Activated T-helper 2 cell treated with anti-CD3 and anti-CD28 coated beads, Interferon-gamma antibody, Interleukin-2, Interleukin-4, amounts not matched to agents 10 μg/mL and 5 μg/mL and 100 μg/mL, durations not matched to agents 14 hours and 24 hours and 36 hours (primary cell): ENCODE results near the gene KLHL2. TPM values are rescaled to one million over a fixed set of nuclear protein-coding genes. Genes with fewer than 3 reads are reported as not detected.
A peak's percentile ranks its signal among the peaks of the same experiment; 100 is the strongest.
"Not testable (repeated sequence)": the region's sequence is repeated elsewhere in the genome, so short reads cannot be mapped to it uniquely, and the experiment has no call there.

Experiments
- DNase-seq: peaks from one replicate; pipeline ENCODE4 v3.0.0; 2021; ENCODE audit warnings: low spot score
- H3K27ac Mint-ChIP-seq: one replicate; pipeline ENCODE4 v1.8.0; 2021; ENCODE audit warnings: mixed read lengths
- H3K27me3 Mint-ChIP-seq: one replicate; pipeline ENCODE4 v1.8.0; 2021; ENCODE audit warnings: low read depth, mixed read lengths
- H3K36me3 Mint-ChIP-seq: one replicate; pipeline ENCODE4 v1.8.0; 2021; ENCODE audit warnings: low read depth, mixed read lengths
- H3K4me1 Mint-ChIP-seq: one replicate; pipeline ENCODE4 v1.8.0; 2021; ENCODE audit warnings: low read depth, mixed read lengths
- H3K4me3 Mint-ChIP-seq: one replicate; pipeline ENCODE4 v1.8.0; 2021; ENCODE audit warnings: low read depth, mild to moderate bottlenecking, moderate library complexity, mixed read lengths
- H3K9me3 Mint-ChIP-seq: one replicate; pipeline ENCODE4 v1.8.0; 2021; ENCODE audit warnings: mixed read lengths
- intact Hi-C: fragments of 100-400 bp; cut with micrococcal nuclease; formaldehyde crosslinking; loops from one replicate; pipeline ENCODE4 v1.15.1; 2023
- total RNA-seq: library from RNA; stranded (reverse); gene quantifications from 2 replicates; pipeline ENCODE4 v1.2.3, GENCODE V29; 2022

The KLHL2 gene
- total RNA-seq, 1 donor from 2014 or later: 30.3 TPM

- Mint-ChIP-seq H3K4me1 (peaks cover 39% of the 10 kb centered on the region), H3K36me3 (peaks cover 50% of the 10 kb centered on the region), H3K27ac (peak overlapping the region; percentile 67)
- H3K27me3 Mint-ChIP-seq, H3K9me3 Mint-ChIP-seq, H3K4me3 Mint-ChIP-seq, DNase-seq, intact Hi-C loops: not testable (repeated sequence)
These were observed 14.8 kb downstream of the KLHL2 start for GRCh38 chr4:165221993-165222650.

DNA sequence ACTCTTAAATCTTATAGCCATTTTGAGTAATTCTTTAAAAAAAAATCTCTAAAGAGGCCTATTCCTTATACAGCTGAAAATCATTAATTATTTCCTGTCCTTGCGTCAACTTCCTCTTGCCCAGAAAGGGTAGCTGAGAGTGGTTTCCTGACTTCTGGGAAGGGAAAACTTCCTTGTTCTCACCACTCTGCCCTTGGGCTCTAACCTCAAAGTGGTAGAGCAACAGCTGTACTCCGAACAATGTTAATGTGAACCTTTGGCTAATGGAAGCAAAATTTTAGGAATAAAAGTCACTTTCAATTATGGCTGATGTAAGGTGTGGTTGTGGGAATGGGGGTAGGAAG, 15.3 kb downstream of the KLHL2 start:
- peaks cover 51% of the 10 kb centered on the region for H3K36me3 Mint-ChIP-seq
- no peak for DNase-seq
- no peaks in the 10 kb centered on the region for H3K9me3 Mint-ChIP-seq
- intact Hi-C loops: no loop called here
- H3K27me3 Mint-ChIP-seq: no peaks in the 10 kb centered on the region
- H3K4me1 Mint-ChIP-seq: peaks cover 35% of the 10 kb centered on the region
- H3K4me3 Mint-ChIP-seq: no peak overlapping the region
- peak overlapping the region; percentile 72 for H3K27ac Mint-ChIP-seq

- Mint-ChIP-seq H3K36me3 (peaks cover 54% of the 10 kb centered on the region), H3K4me1 (peaks cover 24% of the 10 kb centered on the region)
- H3K4me3 Mint-ChIP-seq, H3K9me3 Mint-ChIP-seq, H3K27ac Mint-ChIP-seq, DNase-seq, intact Hi-C loops, H3K27me3 Mint-ChIP-seq: not testable (repeated sequence)
These were observed 20.0 kb downstream of the KLHL2 start for GRCh38 chr4:165227401-165227800.

DNA sequence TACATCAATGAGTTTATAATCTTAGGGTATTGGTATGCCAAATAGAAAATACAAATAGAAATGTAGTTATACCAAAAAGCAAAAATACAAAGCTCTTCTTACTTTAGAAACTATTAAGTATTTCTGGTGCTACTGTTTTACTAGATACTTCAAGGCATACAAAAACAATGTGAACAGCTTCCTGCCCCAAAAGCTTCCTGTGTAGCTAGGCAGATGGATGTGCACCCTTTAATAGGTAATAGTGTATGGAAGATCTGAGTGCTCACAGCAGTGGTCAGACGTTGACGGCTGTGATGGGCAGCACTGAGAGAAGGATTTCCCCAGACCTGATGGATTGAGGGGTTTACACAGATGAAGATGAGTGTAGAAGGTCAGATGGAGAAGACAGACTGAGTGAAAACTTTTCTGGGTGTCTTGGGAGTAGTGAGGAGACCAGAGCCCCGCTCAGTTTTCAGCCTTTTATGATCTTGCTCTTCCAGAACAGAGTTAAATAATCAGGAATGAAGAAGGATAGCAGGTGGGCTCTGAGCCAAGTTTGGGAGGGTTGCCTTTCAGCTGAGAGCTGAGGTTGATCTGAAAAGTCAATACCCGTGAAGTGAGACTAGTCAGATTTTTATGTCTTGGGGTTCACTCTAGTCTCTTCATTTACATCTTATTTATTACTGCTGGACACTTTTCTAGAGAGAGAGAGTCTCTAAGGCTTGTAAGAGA, 22.3 kb downstream of the KLHL2 start:
- H3K27ac Mint-ChIP-seq, H3K27me3 Mint-ChIP-seq, intact Hi-C loops, H3K4me3 Mint-ChIP-seq, DNase-seq, H3K9me3 Mint-ChIP-seq: not testable (repeated sequence)
- Mint-ChIP-seq H3K36me3 (peaks cover 57% of the 10 kb centered on the region), H3K4me1 (peaks cover 22% of the 10 kb centered on the region)

DNA sequence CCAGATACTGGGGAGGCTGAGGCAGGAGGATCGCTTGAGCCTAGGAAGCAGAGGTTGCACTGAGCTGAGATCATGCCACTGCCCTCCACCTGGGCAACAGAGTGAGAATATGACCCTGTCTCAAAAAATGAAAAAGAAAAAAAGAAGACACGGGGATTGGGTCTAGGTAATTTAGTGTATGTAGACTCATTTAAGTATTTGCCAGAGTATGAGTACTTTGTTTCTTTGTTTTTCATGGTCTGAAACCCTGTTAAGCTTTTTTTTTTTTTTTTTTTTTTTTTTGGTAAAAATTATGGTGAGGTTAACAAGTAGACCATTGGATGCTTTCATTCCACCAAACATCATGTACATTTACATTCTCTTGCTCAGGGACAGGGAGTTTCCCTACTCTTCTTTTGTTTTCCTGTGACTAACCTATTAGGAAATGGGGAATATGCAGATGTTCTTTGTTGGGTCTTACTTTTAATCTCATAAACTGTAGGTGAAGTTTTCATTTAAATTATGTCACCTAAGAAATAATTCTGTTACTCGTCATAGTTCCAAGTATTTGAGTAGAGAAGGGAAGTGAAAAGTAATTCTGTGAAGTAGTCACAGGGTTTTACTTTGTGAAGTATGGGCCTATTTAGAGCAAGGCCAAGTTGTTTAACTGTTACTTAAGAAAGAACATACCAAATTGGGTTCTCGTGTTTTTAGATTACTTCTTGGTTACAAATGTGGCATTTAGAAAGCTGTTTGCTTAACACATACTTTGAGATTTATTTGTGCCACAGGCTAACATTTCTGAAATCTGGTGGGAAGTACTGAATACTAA, 25.5 kb downstream of the KLHL2 start:
- intact Hi-C loops, H3K4me3 Mint-ChIP-seq, DNase-seq, H3K27me3 Mint-ChIP-seq, H3K9me3 Mint-ChIP-seq: not testable (repeated sequence)
- H3K27ac Mint-ChIP-seq: peak overlapping the region; percentile 78
- H3K4me1 Mint-ChIP-seq: peaks cover 25% of the 10 kb centered on the region
- peaks cover 61% of the 10 kb centered on the region for H3K36me3 Mint-ChIP-seq

DNA sequence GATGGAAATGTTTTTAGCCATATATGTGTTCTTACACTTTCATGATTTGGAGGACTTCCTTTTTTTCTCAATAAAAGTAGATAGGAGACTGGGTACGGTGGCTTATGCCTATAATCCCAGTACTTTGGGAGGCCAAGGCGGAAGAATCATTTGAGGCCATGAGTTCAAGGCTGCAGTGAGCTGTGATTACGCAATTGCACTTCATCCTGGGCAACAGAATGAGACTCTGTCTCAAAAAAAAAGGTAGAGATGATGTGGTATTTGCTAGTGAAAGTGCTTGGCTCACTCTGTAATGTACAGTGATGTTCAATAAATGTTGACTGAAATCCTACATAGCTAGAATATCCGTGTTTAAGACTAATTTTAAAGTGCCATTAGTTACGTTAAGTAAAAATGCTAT, 27.4 kb downstream of the KLHL2 start:
- no peak for DNase-seq
- H3K4me1 Mint-ChIP-seq: peaks cover 24% of the 10 kb centered on the region
- peaks cover 61% of the 10 kb centered on the region for H3K36me3 Mint-ChIP-seq
- H3K9me3 Mint-ChIP-seq: no peaks in the 10 kb centered on the region
- H3K27me3 Mint-ChIP-seq: no peaks in the 10 kb centered on the region
- H3K27ac Mint-ChIP-seq: no peak overlapping the region
- intact Hi-C loops: no loop called here
- no peak overlapping the region for H3K4me3 Mint-ChIP-seq

DNA sequence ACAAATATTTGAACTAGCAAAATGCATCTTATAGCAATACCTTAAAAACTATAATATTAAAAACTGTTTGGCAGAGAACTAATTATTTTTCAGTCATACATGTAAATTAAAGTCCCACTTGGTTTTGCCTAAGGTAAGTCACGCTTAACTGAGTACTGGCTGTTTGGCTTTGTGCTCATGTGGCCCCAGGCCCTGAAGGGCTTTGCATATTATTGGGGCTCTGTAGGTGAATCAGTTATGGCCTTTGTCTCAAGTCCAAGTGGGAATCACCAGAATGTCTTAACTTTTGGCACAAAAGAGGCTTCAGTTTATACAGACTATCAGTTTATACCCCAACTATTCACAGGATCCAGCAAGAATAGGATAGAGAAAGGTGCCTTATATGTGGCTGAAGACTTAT, 29.5 kb downstream of the KLHL2 start:
- H3K9me3 Mint-ChIP-seq, H3K4me3 Mint-ChIP-seq, H3K27me3 Mint-ChIP-seq, DNase-seq, H3K27ac Mint-ChIP-seq, intact Hi-C loops: not testable (repeated sequence)
- Mint-ChIP-seq H3K4me1 (peaks cover 20% of the 10 kb centered on the region), H3K36me3 (peaks cover 56% of the 10 kb centered on the region)

- H3K27ac Mint-ChIP-seq, H3K27me3 Mint-ChIP-seq, H3K4me3 Mint-ChIP-seq, H3K9me3 Mint-ChIP-seq, intact Hi-C loops, DNase-seq: not testable (repeated sequence)
- peaks cover 15% of the 10 kb centered on the region for H3K4me1 Mint-ChIP-seq
- H3K36me3 Mint-ChIP-seq: peaks cover 55% of the 10 kb centered on the region
These were observed 30.8 kb downstream of the KLHL2 start for GRCh38 chr4:165238041-165238640.

DNA sequence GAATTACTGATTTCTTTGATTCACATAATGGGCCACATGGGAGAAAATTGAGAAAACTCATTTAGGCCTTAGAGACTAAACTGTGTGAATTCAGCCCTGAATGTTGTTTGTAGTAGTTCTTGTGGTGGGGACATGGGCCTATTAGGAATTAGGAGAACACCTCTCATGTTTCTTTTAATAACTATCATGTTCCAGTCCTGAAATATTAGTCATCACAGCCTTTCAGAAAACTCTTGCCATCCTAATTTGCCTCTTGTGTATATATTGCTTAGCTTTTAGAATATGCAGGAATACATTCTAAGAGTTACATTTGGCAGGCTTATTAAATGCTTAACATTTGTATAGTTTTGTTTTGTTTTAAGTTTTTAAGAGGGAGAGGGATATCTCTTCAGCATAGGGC, 33.4 kb downstream of the KLHL2 start:
- DNase-seq, H3K4me3 Mint-ChIP-seq, H3K9me3 Mint-ChIP-seq, intact Hi-C loops, H3K27ac Mint-ChIP-seq, H3K27me3 Mint-ChIP-seq: not testable (repeated sequence)
- Mint-ChIP-seq H3K4me1 (peaks cover 12% of the 10 kb centered on the region), H3K36me3 (peaks cover 59% of the 10 kb centered on the region)

DNA sequence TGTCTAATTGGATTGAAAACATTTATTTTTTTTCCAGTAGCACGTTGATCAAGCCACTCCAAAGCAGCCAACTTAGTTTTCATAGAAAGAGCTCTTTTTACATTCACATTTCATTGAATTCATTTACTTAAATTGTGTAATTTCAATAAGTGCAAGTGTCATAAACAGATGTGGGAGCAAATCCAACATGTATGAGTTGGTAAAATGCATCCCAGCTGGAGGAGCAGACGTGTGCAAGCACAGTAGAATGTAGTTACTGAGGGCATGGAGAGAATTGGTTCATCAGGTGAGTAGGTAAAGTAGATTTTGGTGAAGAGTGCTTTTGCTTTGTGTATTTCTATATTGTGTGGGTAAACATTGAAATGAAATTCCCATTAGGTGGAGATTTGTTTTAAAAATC, 36.8 kb downstream of the KLHL2 start:
- H3K27me3 Mint-ChIP-seq, H3K4me3 Mint-ChIP-seq, DNase-seq, intact Hi-C loops, H3K9me3 Mint-ChIP-seq, H3K4me1 Mint-ChIP-seq: not testable (repeated sequence)
- H3K36me3 Mint-ChIP-seq: peaks cover 46% of the 10 kb centered on the region
- H3K27ac Mint-ChIP-seq: peak overlapping the region; percentile 26

DNA sequence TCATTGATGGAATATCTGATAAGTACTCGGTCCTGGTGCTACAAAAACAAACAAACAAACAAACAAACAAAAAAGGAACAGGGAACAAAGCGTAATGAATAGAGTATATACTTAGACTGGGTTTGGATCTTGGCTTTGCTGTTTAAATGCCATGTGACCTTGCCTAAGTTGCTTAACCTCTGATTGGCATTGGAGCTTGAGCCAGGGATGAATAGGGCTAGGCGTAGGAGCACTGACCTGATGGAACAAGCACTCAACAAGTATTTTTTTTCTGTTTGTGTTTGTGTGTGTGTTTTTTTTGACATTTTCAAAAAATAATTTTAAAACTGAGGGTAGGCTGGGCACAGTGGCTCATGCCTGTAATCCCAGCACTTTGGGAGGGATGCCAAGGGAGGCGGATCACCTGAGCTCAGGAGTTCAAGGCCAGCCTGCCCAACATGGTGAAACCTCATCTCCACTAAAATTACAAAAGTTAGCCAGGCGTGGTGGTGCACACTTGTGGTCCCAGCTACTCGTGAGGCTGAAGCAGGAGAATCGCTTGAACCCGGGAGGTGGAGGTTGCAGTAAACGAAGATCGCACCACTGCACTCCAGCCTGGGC, 37.3 kb downstream of the KLHL2 start:
- H3K9me3 Mint-ChIP-seq, DNase-seq, H3K4me3 Mint-ChIP-seq, H3K27ac Mint-ChIP-seq, H3K27me3 Mint-ChIP-seq, H3K4me1 Mint-ChIP-seq: not testable (repeated sequence)
- peaks cover 43% of the 10 kb centered on the region for H3K36me3 Mint-ChIP-seq
- intact Hi-C loops: loop anchor here (5.0 kb wide), 1 partner anchor 83 kb away; the partner anchor contains the start of gene MSMO1

GRCh38 chr4:165248102-165248501, 40.7 kb downstream of the KLHL2 start:
- intact Hi-C loops: loop anchor here (5.0 kb wide), 1 partner anchor 79 kb away; the partner anchor contains the start of gene MSMO1
- Mint-ChIP-seq H3K27ac (no peak overlapping the region), H3K27me3 (no peaks in the 10 kb centered on the region), H3K9me3 (no peaks in the 10 kb centered on the region), H3K4me1 (peaks cover 10% of the 10 kb centered on the region), H3K36me3 (peaks cover 34% of the 10 kb centered on the region), H3K4me3 (no peak overlapping the region)
- DNase-seq: no peak
